GM10847 (cell line): Measurements from ENCODE around the gene SH3RF2.

Experiments
- POLR2A ChIP-seq: IDR thresholded peaks from 2 replicates; pipeline ENCODE4 v1.6.1; 2011; ENCODE audit not compliant: insufficient read length; ENCODE audit errors: extremely low read depth

SH3RF2 gene

GRCh38 chr5:145960848-145961600 is 24.6 kb downstream of the SH3RF2 start:
- TF ChIP-seq POLR2A, result no peak

- TF ChIP-seq POLR2A, result no peak
Observed at GRCh38 chr5:145962001-145962400, 25.6 kb downstream of the SH3RF2 start.

- no peak for TF ChIP-seq POLR2A
Observed at GRCh38 chr5:145965804-145966203, 29.4 kb downstream of the SH3RF2 start.

GRCh38 chr5:145967296-145967695 is 30.9 kb downstream of the SH3RF2 start:
- no peak for TF ChIP-seq POLR2A

- no peak for TF ChIP-seq POLR2A
Observed at GRCh38 chr5:145968970-145969713, 32.8 kb downstream of the SH3RF2 start.

- TF ChIP-seq POLR2A, result no peak
Observed at GRCh38 chr5:145969714-145970092, 33.3 kb downstream of the SH3RF2 start.

- no peak for TF ChIP-seq POLR2A
Observed at GRCh38 chr5:145971108-145971507, 34.7 kb downstream of the SH3RF2 start.

GRCh38 chr5:145971701-145972100 is 35.3 kb downstream of the SH3RF2 start:
- no peak for TF ChIP-seq POLR2A

GRCh38 chr5:145975001-145975360 is 38.6 kb downstream of the SH3RF2 start:
- TF ChIP-seq POLR2A, result no peak

GRCh38 chr5:145975361-145976066 is 39.1 kb downstream of the SH3RF2 start:
- TF ChIP-seq POLR2A, result no peak

GRCh38 chr5:145976431-145977155 is 40.2 kb downstream of the SH3RF2 start:
- TF ChIP-seq POLR2A, result no peak

- TF ChIP-seq POLR2A, result no peak
Observed at GRCh38 chr5:145978171-145978570, 41.8 kb downstream of the SH3RF2 start.

GRCh38 chr5:145978708-145979107 is 42.3 kb downstream of the SH3RF2 start:
- no peak for TF ChIP-seq POLR2A

- no peak for TF ChIP-seq POLR2A
Observed at GRCh38 chr5:145979270-145980223, 43.2 kb downstream of the SH3RF2 start.
